GM12878 (cell line): ENCODE data around the gene RAB3IL1. TPM values are rescaled to one million over a fixed set of nuclear protein-coding genes. Genes with fewer than 3 reads are reported as not detected.

ENCODE experiments used
- ATAC-seq: fragments of 200-7000 bp; cut with Tn5 transposase; 3 replicates; pipeline ENCODE4 v1.9.1; 2020; ENCODE audit warnings: mild to moderate bottlenecking, moderate library complexity
- BruUV-seq: library from RNA; stranded (reverse); fragments of 400-500 nt; replicated peaks from 2 replicates; lab custom pipeline; 2021; lab: Mats Ljungman, UMichigan
- CTCF ChIA-PET: fragments of 300-600 bp; sonication (Branson Sonifier 250); formaldehyde crosslinking; extraction: SDS; loops from one replicate; lab custom pipeline; 2021; ENCODE audit warnings: inconsistent platforms; lab: Yijun Ruan, JAX
- POLR2A ChIA-PET: fragments of 350-600 bp; formaldehyde crosslinking; extraction: SDS; loops from one replicate; lab custom pipeline; 2021; ENCODE audit warnings: inconsistent platforms; lab: Charles Lee
- RAD21 ChIA-PET: fragments of 300-600 bp; sonication (Branson Sonifier 250); formaldehyde crosslinking; loops from one replicate; lab custom pipeline; 2023; ENCODE audit warnings: antibody characterized with exemption; ENCODE audit not compliant: unreplicated experiment; lab: Charles Lee
- SMC1A ChIA-PET: fragments of 300-600 bp; sonication (Branson Sonifier 250); formaldehyde crosslinking; loops from one replicate; lab custom pipeline; 2023; ENCODE audit not compliant: unreplicated experiment, uncharacterized antibody; lab: Charles Lee
- DNase-seq: peaks from one replicate; pipeline ENCODE4 v3.0.0-alpha.2; 2011; ENCODE audit warnings: low read depth, low spot score
- FAIRE-seq: peaks from 3 replicates; lab custom pipeline; 2011; peaks lifted over from hg19 to GRCh38; lab: Jason Lieb, UNC
- H2AFZ ChIP-seq: 2 replicates; pipeline ENCODE4 v1.6.0; 2011; ENCODE audit warnings: low read depth, low read length, control low read depth; ENCODE audit not compliant: control insufficient read depth
- H3K27ac ChIP-seq: 2 replicates; pipeline ENCODE4 v1.5.1; 2011; ENCODE audit warnings: control low read depth; ENCODE audit not compliant: control insufficient read depth, insufficient read depth
- H3K27me3 ChIP-seq, 2 experiments: replicated peaks in 1 of 2; 2 replicates each; pipeline versions ENCODE4 v1.6.0 to v1.6.1; 2011; ENCODE audit warnings: low read length in 1 of 2; ENCODE audit not compliant: control insufficient read depth in 2 of 2, insufficient read depth in 2 of 2
- H3K36me3 ChIP-seq, 2 experiments: 2 replicates each; pipeline ENCODE4 v1.5.1; 2011; ENCODE audit warnings: low read length in 1 of 2; ENCODE audit not compliant: control insufficient read depth in 2 of 2, insufficient read depth in 2 of 2
- H3K4me1 ChIP-seq: 2 replicates; pipeline ENCODE4 v1.6.1; 2011; ENCODE audit warnings: mild to moderate bottlenecking, low read length, moderate library complexity, mixed read lengths; ENCODE audit not compliant: control insufficient read depth, insufficient read depth
- H3K4me2 ChIP-seq: 2 replicates; pipeline ENCODE4 v1.6.0; 2011; ENCODE audit warnings: control low read depth; ENCODE audit not compliant: control insufficient read depth, insufficient read depth
- H3K4me3 ChIP-seq: fragments of 200-600 bp; sonication (generic); 2 replicates; pipeline ENCODE4 v1.5.1; 2016
- H3K79me2 ChIP-seq: 2 replicates; pipeline ENCODE4 v1.6.0; 2011; ENCODE audit warnings: low read length; ENCODE audit not compliant: control insufficient read depth, insufficient read depth
- H3K9ac ChIP-seq: 2 replicates; pipeline ENCODE4 v1.8.0; 2011; ENCODE audit warnings: low read length, control low read depth, mixed read lengths; ENCODE audit not compliant: control insufficient read depth, insufficient read depth
- H3K9me3 ChIP-seq: replicated peaks from 3 replicates; pipeline ENCODE4 v1.5.1; 2011; ENCODE audit warnings: mild to moderate bottlenecking, low read length; ENCODE audit not compliant: control insufficient read depth, insufficient read depth
- H4K20me1 ChIP-seq: 2 replicates; pipeline ENCODE4 v1.6.0; 2011; ENCODE audit not compliant: control insufficient read depth, insufficient read depth
- BCL11A ChIP-seq: IDR thresholded peaks from 2 replicates; pipeline ENCODE4 v1.6.1; 2011; ENCODE audit warnings: low read depth, low read length
- E2F8 ChIP-seq: fragments of 450-650 bp; IDR thresholded peaks from 2 replicates; pipeline ENCODE4 v1.6.1; 2018; ENCODE audit warnings: mild to moderate bottlenecking, low read depth, moderate library complexity; ENCODE audit not compliant: partially characterized antibody
- EZH2 ChIP-seq: IDR thresholded peaks from 2 replicates; pipeline ENCODE4 v1.6.1; 2012; ENCODE audit warnings: low read depth, mild to moderate bottlenecking, control low read depth, inconsistent platforms, low read length, borderline replicate concordance; ENCODE audit not compliant: control insufficient read depth
- JUNB ChIP-seq: IDR thresholded peaks from 2 replicates; pipeline ENCODE4 v1.6.1; 2016; ENCODE audit warnings: antibody characterized with exemption, mild to moderate bottlenecking
- MXI1 ChIP-seq: fragments of 150-350 bp; IDR thresholded peaks from 2 replicates; pipeline ENCODE4 v1.6.1; 2011; ENCODE audit warnings: low read depth, mild to moderate bottlenecking, inconsistent platforms, low read length, improper control_type of control experiment
- RCOR1 ChIP-seq: conservative IDR thresholded peaks from 2 replicates; pipeline ENCODE4 v1.6.1; 2012; ENCODE audit warnings: low read depth, low read length, improper control_type of control experiment
- TCF3 ChIP-seq: IDR thresholded peaks from 2 replicates; pipeline ENCODE4 v1.6.1; 2012; ENCODE audit warnings: low read depth, mild to moderate bottlenecking, low read length, borderline replicate concordance; ENCODE audit not compliant: insufficient read depth
- YY1 ChIP-seq: IDR thresholded peaks from 2 replicates; pipeline ENCODE4 v1.6.1; 2011; ENCODE audit warnings: low read depth, mild to moderate bottlenecking, low read length
- WGBS: methylation state at CpG from one replicate; pipeline ENCODE4 v1.1.6; 2016; ENCODE audit warnings: low lambda C conversion rate; ENCODE audit not compliant: insufficient replicate concordance, insufficient coverage; ENCODE audit errors: missing lambda C conversion rate; 5-methylcytosine and 5-hydroxymethylcytosine counted together
- in situ Hi-C: fragments of 300-500 bp; cut with MboI; formaldehyde crosslinking; loops from 9 replicates; pipeline ENCODE4 v1.14.3; 2018; ENCODE audit warnings: mixed read lengths
- intact Hi-C: fragments of 100-400 bp; cut with micrococcal nuclease; formaldehyde crosslinking; loops from one replicate; pipeline ENCODE4 v1.14.2; 2022; ENCODE audit not compliant: unreplicated experiment
- polyA plus RNA-seq, 11 experiments: library from polyadenylated mRNA; depleted of rRNA in 4 of 11; unstranded in 6 of 11; stranded (reverse) in 5 of 11; fragments of >200 nt; fragmentation: Nextera tagmentation in 4 of 11; fragmentation: Illumina TruSeq in 1 of 11; extraction: Ambion mirVana in 4 of 11; extraction: Trizol in 1 of 11; gene quantifications; 1 replicate in 1 of 11; 2 replicates in 10 of 11; pipeline versions ENCODE4 v1.2.1 to v1.2.3, GENCODE V29; 2011 to 2016; ENCODE audit warnings: inconsistent platforms in 2 of 11, missing spikeins in 2 of 11, low read depth in 1 of 11
- total RNA-seq, 4 experiments: library from RNA; depleted of rRNA in 3 of 4; stranded (reverse); fragments of >200 nt in 3 of 4; fragmentation: Illumina TruSeq in 1 of 4; extraction: Trizol in 1 of 4; gene quantifications; 2 replicates each; pipeline versions ENCODE4 v1.2.1 to v1.2.3, GENCODE V29; 2013 to 2021
- TF ChIP-seq, protein P1 (sequence below): IDR thresholded peaks from 2 replicates; pipeline ENCODE4 v1.6.1; 2012; ENCODE audit warnings: low read depth, low read length, improper control_type of control experiment
- TF ChIP-seq, protein P2 (sequence below): IDR thresholded peaks from 2 replicates; pipeline ENCODE4 v1.6.1; 2011; ENCODE audit warnings: borderline replicate concordance, low read depth, mild to moderate bottlenecking, moderate library complexity, mixed read lengths, low read length; ENCODE audit not compliant: insufficient read depth; ENCODE audit errors: extremely low read length

Gene RAB3IL1
- total and polyA plus RNA-seq, 10 of the 15 experiments (the other 5 are each of a cell fraction or from before 2014, with no cell fraction given) = 0.04 TPM; not detected in 9

DNA sequence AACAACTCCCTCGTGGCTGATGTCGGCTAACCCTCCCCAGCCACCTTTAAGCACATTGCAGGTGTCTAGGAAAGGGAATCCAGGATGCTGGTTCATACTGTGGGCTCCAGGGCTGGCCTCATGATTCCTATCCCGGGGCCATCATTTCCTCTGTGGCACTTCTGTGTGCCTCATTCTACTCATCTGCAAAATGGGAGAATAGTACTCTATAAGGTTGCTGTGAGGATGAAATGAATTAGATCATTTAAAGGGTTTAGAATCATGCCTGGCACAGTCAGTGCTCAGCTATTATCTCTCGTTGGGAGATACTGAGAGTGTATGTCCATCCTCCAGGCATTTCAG, 21.7 kb downstream of the RAB3IL1 start:
- RAD21 ChIA-PET = interaction anchor here (5.3 to 9.3 kb wide), 4 partner anchors 51 to 212 kb away, joined by 58 to 175 read pairs (median 64); no protein-coding TSS in a partner anchor
- 23% methylated on average over 4 of the region's 4 CpGs for WGBS

DNA sequence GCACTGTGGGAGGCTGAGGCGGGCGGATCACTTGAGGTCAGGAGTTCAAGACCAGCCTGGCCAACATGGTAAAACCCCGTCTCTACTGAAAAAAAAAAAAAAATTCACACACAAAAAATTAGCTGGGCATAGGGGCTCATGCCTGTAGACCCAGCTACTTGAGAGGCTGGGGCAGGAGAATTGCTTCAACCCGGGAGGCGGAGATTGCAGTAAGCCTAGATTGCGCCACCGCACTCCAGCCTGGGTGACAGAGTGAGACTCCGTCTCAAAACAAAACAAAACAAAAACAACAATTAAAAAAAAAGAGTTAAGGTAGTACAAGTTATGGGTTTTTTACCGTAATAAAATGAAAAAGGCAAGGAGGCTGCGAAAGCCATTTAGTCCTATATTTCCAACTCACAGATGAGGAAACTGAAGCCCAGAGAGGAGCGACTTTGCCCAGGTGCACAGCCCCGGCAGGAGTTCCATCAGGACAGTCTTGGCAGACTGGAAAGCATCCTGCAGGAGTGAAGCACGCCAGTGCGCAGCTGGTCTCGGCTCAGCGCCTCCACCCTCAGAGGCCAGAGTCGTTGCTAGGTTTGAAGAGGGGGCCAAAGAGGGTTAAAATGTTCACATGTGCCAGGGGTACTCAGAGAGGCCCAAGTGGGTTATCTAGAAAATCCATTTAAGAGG, 22.2 kb downstream of the RAB3IL1 start:
- no peak for FAIRE-seq
- H3K4me2 ChIP-seq = no peak overlapping the region
- H3K27me3 ChIP-seq = no peaks in the 10 kb centered on the region
- no peak overlapping the region for H2AFZ ChIP-seq
- CTCF ChIA-PET = interaction anchor here (1.0 to 6.8 kb wide), 4 partner anchors 15 to 214 kb away, joined by 3 to 142 read pairs (median 82); no protein-coding TSS in a partner anchor
- no TSS peak for BruUV-seq
- WGBS = 56% methylated on average over 17 of the region's 17 CpGs
- intact Hi-C loops (no loop called here), in situ Hi-C loops (loop anchor here (5.0 kb wide), 3 partner anchors 98 to 212 kb away; no protein-coding TSS in a partner anchor)
- POLR2A ChIA-PET = no interaction called here
- no peaks in the 10 kb centered on the region for H3K9me3 ChIP-seq
- SMC1A ChIA-PET = interaction anchor here (1.9 to 11.0 kb wide), 4 partner anchors 52 to 212 kb away, joined by 7 to 168 read pairs (median 50); no protein-coding TSS in a partner anchor
- no peaks in the 10 kb centered on the region for H4K20me1 ChIP-seq
- peaks cover 7% of the 10 kb centered on the region for H3K4me1 ChIP-seq
- H3K4me3 ChIP-seq = no peak overlapping the region
- no peak overlapping the region for H3K9ac ChIP-seq
- H3K36me3 ChIP-seq = no peaks in the 10 kb centered on the region
- DNase-seq = no peak
- no peak overlapping the region for H3K27ac ChIP-seq
- RAD21 ChIA-PET = interaction anchor here (0.6 to 9.3 kb wide), 5 partner anchors 52 to 212 kb away, joined by 4 to 175 read pairs (median 63); no protein-coding TSS in a partner anchor
- ATAC-seq = no peak
- H3K79me2 ChIP-seq = no peaks in the 10 kb centered on the region
- TF ChIP-seq, protein P1, sequence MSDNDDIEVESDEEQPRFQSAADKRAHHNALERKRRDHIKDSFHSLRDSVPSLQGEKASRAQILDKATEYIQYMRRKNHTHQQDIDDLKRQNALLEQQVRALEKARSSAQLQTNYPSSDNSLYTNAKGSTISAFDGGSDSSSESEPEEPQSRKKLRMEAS = no peak
- TF ChIP-seq JUNB (no peak), RCOR1 (no peak), MXI1 (no peak), YY1 (no peak), EZH2 (no peak), BCL11A (no peak), TCF3 (no peak), E2F8 (no peak)

More for the DNA sequence above, 21.7 kb downstream of the RAB3IL1 start:
- CTCF ChIA-PET = interaction anchor here (0.9 to 11.4 kb wide), 11 partner anchors 12 to 214 kb away, joined by 3 to 321 read pairs (median 38); partner anchors contain the start of gene BEST1
- H3K27me3 ChIP-seq = no peaks in the 10 kb centered on the region
- no peaks in the 10 kb centered on the region for H3K9me3 ChIP-seq
- SMC1A ChIA-PET = interaction anchor here (1.3 to 11.0 kb wide), 5 partner anchors 52 to 212 kb away, joined by 3 to 168 read pairs (median 40); no protein-coding TSS in a partner anchor
- no peaks in the 10 kb centered on the region for H4K20me1 ChIP-seq
- in situ Hi-C loops = loop anchor here (5.0 kb wide), 3 partner anchors 98 to 212 kb away; no protein-coding TSS in a partner anchor
- intact Hi-C loops = no loop called here
- H3K4me2 ChIP-seq = no peak overlapping the region
- no peak overlapping the region for H2AFZ ChIP-seq
- FAIRE-seq = no peak
- BruUV-seq = no TSS peak
- no peak overlapping the region for H3K27ac ChIP-seq
- H3K36me3 ChIP-seq = no peaks in the 10 kb centered on the region
- no peak for DNase-seq
- H3K9ac ChIP-seq = no peak overlapping the region
- TF ChIP-seq, protein P2, sequence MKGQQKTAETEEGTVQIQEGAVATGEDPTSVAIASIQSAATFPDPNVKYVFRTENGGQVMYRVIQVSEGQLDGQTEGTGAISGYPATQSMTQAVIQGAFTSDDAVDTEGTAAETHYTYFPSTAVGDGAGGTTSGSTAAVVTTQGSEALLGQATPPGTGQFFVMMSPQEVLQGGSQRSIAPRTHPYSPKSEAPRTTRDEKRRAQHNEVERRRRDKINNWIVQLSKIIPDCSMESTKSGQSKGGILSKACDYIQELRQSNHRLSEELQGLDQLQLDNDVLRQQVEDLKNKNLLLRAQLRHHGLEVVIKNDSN = no peak
- H3K4me1 ChIP-seq = peaks cover 2% of the 10 kb centered on the region
- no peak overlapping the region for H3K4me3 ChIP-seq
- POLR2A ChIA-PET = no interaction called here
- H3K79me2 ChIP-seq = no peaks in the 10 kb centered on the region
- ATAC-seq = no peak
